GM12801 (cell line): ENCODE data around the gene LRRC41.

Experiments used
- CTCF ChIP-seq: IDR thresholded peaks from one replicate; pipeline ENCODE4 v1.5.1; 2011; ENCODE audit warnings: control low read depth; ENCODE audit not compliant: insufficient read length; ENCODE audit errors: extremely low read depth

The LRRC41 gene

GRCh38 chr1:46333300-46334029, 30.0 kb upstream of the LRRC41 start:
- TF ChIP-seq CTCF: no peak

DNA sequence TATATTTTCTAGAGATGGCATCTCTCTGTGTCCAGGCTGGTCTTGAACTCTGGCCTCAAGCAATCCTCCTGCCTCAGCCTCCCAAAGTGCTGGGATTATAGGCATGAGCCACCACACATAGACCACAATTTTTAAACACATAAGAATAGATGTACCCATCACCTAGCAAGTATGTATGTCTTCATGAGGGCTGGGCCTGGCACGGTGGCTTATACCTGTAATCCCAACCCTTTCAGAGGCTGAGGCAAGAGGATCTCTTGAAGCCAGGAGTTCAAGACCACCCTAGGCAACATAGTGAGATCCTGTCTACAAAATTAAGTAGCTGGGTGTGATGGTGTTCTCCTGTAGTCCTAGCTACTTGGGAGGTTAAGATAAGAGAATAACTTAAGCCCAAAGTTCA, 13.9 kb upstream of the LRRC41 start:
- TF ChIP-seq CTCF: no peak

- TF ChIP-seq CTCF: no peak
Observed at GRCh38 chr1:46315669-46316403, 12.4 kb upstream of the LRRC41 start.

GRCh38 chr1:46310321-46310720, 6.9 kb upstream of the LRRC41 start:
- no peak for TF ChIP-seq CTCF

DNA sequence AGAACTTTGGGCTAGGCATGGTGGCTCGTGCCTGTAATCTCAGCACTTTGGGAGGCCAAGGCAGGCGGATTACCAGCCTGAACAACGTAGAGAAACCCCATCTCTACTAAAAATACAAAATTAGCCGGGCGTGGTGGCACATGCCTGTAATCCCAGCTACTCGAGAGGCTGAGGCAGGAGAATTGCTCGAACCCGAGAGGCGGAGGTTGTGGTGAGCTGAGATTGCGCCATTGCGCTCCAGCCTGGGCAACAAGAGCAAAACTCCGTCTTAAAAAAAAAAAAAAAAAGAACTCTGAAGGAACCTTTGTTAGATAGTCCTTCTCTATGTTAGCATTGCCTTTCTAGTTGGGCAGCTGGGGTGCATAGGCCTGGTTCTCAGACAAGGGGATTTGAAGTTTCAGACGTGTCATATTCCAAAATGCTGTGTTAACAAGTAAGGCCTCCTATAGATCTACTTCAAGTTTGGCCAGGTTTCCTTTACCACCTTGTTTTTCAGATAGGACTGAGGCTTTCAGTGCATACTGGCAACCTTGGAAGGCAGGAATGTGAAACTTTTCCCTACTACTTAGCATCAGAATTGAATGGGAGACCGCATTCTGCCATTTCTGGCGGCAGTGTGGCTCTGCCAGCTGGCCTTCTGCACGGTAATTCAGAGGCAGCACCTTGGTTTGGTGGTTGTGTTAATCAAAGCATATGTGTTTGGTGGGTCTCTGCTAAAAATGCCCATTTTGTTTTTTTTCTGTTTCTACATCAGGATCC, 6.2 kb upstream of the LRRC41 start:
- no peak for TF ChIP-seq CTCF

DNA sequence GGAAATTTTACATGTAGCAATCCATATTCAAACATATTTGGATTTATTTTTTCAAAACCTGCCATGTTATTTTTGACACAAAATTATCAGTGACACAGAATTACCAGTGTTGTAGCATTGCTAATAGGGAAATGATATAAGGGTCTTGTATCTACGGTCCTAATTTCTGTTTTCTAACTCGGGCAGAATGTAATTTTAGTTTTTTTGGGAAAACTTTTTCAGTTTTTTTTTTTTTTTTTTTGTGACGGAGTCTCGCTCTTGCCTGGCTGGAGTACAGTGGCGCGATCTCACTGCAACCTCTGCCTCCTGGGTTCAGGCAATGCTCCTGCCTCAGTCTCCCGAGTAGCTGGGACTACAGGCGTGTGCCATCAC, 2.7 kb upstream of the LRRC41 start:
- TF ChIP-seq CTCF: no peak

- no peak for TF ChIP-seq CTCF
Observed at GRCh38 chr1:46303872-46304326, 483 bp upstream of the LRRC41 start.
